Tongue (tissue), 2 donors: ENCODE results near the gene KRT71. TPM values are rescaled to one million over a fixed set of nuclear protein-coding genes. Genes with fewer than 3 reads are reported as not detected.
"Not testable (repeated sequence)": the region's sequence is repeated elsewhere in the genome, so short reads cannot be mapped to it uniquely, and the experiment has no call there.

Experiments used
- DNase-seq: peaks from one replicate; pipeline ENCODE4 v3.0.0-alpha.2; 2015
- total RNA-seq: library from RNA; depleted of rRNA; stranded (reverse); fragments of >200 nt; gene quantifications from one replicate; pipeline ENCODE4 v1.2.3, GENCODE V29; 2014

Gene KRT71
- total RNA-seq: not detected

GRCh38 chr12:52552681-52553195 is at the start of gene KRT71:
TSS of gene KRT71 (minus strand) at chr12:52553145. CDS start at chr12:52553077, 68 bp downstream.
- DNase-seq: no peak

GRCh38 chr12:52602552-52602951 is 49.6 kb upstream of the KRT71 start:
- DNase-seq: no peak

- DNase-seq: no peak
These were observed 48.7 kb upstream of the KRT71 start for GRCh38 chr12:52601671-52602070.

- DNase-seq: no peak
These were observed 48.1 kb upstream of the KRT71 start, which contains the start of gene KRT72 for GRCh38 chr12:52600941-52601481. TSS of gene KRT72 (minus strand) at chr12:52601463. CDS start at chr12:52601452, 11 bp downstream.

GRCh38 chr12:52600475-52600874 is 47.5 kb upstream of the KRT71 start:
- DNase-seq: no peak

GRCh38 chr12:52600071-52600470 is 47.1 kb upstream of the KRT71 start:
- DNase-seq: no peak

- no peak for DNase-seq
These were observed 46.0 kb upstream of the KRT71 start for GRCh38 chr12:52598966-52599365.

- DNase-seq: not testable (repeated sequence)
These were observed 41.3 kb upstream of the KRT71 start for GRCh38 chr12:52594237-52594636.

GRCh38 chr12:52591521-52591920 is 38.6 kb upstream of the KRT71 start:
- DNase-seq: no peak

GRCh38 chr12:52590021-52590420 is 37.1 kb upstream of the KRT71 start:
- no peak for DNase-seq

GRCh38 chr12:52587563-52587962 is 34.6 kb upstream of the KRT71 start:
- DNase-seq: no peak

GRCh38 chr12:52585946-52586345 is 33.0 kb upstream of the KRT71 start:
- DNase-seq: peak; percentile 91

- no peak for DNase-seq
These were observed 32.1 kb upstream of the KRT71 start for GRCh38 chr12:52585066-52585465.

- no peak for DNase-seq
These were observed 31.3 kb upstream of the KRT71 start for GRCh38 chr12:52584156-52584682.

GRCh38 chr12:52582971-52583456 is 30.1 kb upstream of the KRT71 start:
- DNase-seq: peak; percentile 82

- DNase-seq: no peak
These were observed 29.5 kb upstream of the KRT71 start for GRCh38 chr12:52582486-52582885.

GRCh38 chr12:52581481-52581880 is 28.5 kb upstream of the KRT71 start:
- DNase-seq: no peak

- DNase-seq: no peak
These were observed 28.1 kb upstream of the KRT71 start for GRCh38 chr12:52581066-52581465.

- no peak for DNase-seq
These were observed 27.6 kb upstream of the KRT71 start for GRCh38 chr12:52580496-52580895.

GRCh38 chr12:52579468-52580465 is 26.8 kb upstream of the KRT71 start:
- DNase-seq: peak; percentile 45

GRCh38 chr12:52578469-52578868 is 25.5 kb upstream of the KRT71 start:
- peak; percentile 26 for DNase-seq

GRCh38 chr12:52577316-52577715 is 24.4 kb upstream of the KRT71 start:
- DNase-seq: no peak

GRCh38 chr12:52575948-52576347 is 23.0 kb upstream of the KRT71 start:
- DNase-seq: no peak
